Activated naive CD4-positive, alpha-beta T cell treated with Interleukin-2 at 50 U/mL for 16 hours (primary cell): ENCODE results near the gene XRRA1.
"Not testable (repeated sequence)": the region's sequence is repeated elsewhere in the genome, so short reads cannot be mapped to it uniquely, and the experiment has no call there.

Experiments
- DNase-seq: peaks from one replicate; pipeline ENCODE4 v3.0.0-alpha.2; 2020

Gene XRRA1

GRCh38 chr11:74893015-74893414 lies 55.9 kb downstream of the XRRA1 start:
- DNase-seq, result not testable (repeated sequence)

- DNase-seq, result no peak
Observed at GRCh38 chr11:74877132-74877531, 71.8 kb downstream of the XRRA1 start.

DNA sequence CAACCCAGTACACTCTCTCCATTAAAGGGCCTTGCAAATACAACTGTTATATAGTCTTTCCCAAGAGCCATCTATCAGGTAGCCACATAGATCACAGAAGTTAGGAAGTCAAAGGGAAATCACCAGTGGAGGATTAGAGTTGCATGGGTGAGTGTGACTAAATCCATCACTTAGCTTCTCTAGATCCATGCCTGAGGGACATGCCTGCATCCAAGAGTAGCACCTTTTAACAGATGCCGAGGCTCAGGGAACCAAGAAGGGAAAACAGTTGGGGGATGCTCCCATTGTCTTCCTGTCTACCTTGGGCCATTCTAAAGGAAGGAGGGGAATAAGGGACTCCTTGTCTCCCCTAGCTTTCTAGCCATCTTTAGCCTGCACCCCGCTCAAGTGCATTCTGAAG lies 77.9 kb downstream of the XRRA1 start:
- DNase-seq, result no peak

GRCh38 chr11:74870485-74870884 lies 78.4 kb downstream of the XRRA1 start:
- DNase-seq, result no peak

GRCh38 chr11:74866557-74866956 lies 82.3 kb downstream of the XRRA1 start:
- DNase-seq, result no peak

- no peak for DNase-seq
Observed at GRCh38 chr11:74863410-74863809, 85.5 kb downstream of the XRRA1 start.

DNA sequence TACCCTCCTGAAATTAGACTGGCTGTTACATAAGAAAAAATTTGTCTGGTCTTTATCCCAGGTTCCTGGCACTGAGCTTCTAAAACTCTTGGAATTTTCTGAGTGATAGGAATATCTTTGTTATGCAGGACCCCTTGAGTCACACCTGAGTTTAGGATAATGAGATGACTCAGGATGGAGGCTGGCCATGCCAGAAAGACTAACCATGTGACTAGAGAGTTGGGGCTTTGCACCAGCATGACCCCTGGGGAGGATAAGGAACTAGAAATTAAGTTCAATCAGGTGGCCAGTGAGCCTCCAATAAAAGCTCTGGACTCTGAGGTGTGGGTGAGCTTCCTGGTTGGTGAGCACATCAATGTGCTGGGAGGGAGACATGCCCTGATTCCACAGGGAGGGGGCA lies 88.1 kb downstream of the XRRA1 start:
- no peak for DNase-seq

- DNase-seq, result no peak
Observed at GRCh38 chr11:74853223-74853622, 95.7 kb downstream of the XRRA1 start.

- DNase-seq, result no peak
Observed at GRCh38 chr11:74849525-74850391, 99.1 kb downstream of the XRRA1 start.

DNA sequence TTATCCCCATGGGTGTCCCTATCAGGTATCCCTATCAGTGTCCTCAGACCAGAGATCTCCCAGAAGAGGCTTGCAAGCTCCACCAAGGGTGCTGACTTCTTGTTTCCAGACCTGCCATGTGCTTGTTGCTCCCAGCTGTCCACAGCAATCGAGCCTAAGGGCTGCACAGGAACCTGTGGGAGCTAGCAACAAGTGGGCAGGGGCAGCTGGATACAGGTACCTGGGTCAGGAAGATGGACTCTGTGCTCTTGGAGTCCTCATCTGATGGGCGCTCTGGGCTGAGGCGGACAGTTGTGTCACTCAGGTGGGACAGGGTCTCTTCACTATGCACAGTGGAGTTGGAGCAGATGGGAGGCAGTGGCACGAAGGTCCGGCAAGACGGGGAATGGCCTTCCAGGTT lies 101.0 kb downstream of the XRRA1 start:
- DNase-seq, result no peak

- DNase-seq, result no peak
Observed at GRCh38 chr11:74847395-74847794, 101.5 kb downstream of the XRRA1 start.

DNA sequence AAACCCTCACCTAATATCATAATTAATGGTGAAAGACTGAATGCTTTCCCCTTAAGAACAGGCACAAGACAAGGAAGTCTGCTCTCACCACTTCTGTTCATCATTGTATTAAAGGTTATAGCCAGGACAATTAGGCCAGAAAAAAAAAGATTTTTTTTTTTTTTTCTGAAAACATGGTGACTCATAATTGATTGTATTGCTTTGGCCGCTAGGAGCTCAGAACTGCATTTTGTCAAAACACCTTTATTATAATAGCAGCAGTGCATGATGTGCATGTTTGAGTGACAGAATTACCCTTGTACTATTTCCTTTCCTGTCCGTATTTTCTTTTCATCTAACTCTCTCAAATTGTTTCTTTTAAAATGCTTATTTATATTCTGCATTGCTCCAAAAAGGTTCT lies 102.1 kb downstream of the XRRA1 start:
- no peak for DNase-seq

DNA sequence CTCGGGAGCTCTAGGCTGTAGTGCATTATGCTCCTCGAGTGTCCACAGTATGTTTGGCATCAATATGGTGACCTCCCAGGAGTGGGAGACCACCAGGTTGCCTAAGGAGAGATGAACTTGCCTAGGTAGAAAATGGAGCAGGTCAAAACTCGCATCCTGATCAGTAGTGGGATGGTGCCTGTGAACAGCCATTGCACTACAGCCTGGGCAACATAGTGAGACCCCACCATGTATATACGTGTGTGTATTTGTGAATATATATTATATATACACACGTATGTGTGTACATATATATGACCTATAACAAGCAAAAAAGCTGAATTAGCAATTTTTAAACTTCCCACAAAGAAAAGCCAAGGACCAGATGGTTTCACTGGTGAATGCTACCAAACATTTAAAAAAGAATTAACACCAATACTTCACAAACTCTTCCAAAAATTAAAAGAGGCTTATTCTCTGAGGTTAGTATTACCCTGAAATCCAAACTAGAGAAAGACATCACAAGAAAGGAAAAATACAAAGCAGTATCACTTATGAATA lies 102.8 kb downstream of the XRRA1 start:
- DNase-seq, result no peak

DNA sequence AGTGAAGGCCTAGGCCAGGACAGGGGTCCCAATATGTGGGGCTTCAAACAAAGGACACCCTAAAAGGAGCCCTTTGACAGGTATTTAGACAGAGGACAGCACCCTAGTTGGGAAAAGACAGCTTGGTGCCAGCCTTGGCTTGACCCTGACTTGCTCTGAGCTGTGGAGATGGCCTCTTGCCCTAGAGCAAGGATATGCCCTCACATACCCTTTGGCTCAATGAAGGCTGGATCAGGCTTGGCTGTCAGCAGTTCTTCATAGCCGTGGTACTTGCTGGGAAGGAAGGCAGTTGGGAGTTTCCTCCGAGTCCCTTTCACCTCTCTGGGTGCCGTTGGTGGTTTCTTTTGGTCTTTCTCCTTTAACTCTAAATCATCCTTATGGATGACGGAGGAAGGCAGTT lies 104.0 kb downstream of the XRRA1 start:
- no peak for DNase-seq

DNA sequence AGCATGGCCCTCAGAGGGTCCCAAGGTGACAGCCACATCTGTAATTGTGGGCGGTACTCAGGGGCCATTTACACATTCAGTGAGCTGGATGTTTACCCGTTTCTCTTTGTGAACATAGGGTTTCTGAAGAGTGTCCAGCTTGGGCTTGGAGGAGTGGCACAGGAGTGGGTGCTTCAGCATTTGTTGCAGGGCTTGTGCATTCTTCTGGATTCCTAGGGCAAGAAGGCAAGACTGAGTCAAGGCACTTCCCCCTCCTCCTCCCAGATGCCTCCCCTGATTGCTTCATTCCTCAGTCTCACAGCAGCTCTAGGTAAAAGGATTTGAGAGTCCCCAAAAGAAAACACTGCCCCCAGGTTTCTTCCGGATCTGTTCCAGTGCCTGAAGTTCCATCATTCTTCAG lies 104.8 kb downstream of the XRRA1 start:
- DNase-seq, result no peak

DNA sequence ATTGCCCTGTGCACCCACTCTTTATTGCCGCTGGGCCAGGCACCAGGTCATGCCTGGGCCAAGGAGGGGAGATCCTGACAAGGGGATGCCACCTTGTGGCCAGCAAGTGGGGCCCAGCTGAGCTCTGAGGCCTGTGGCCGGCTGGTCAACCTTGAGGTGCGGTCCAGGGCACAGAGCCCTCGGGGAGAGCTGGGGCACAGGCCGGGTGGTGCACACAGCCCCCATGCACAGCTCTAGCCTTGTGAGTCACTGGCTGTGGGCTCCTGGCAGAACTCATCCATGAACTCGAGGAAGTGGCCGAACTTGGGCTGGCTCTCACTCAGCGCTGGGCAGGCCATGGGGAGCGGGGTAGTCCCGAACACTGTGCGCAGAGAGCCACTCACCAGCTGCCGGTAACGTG lies 105.9 kb downstream of the XRRA1 start:
- DNase-seq, result no peak

GRCh38 chr11:74840486-74840885 lies 108.4 kb downstream of the XRRA1 start:
- no peak for DNase-seq

- no peak for DNase-seq
Observed at GRCh38 chr11:74839971-74840370, 108.9 kb downstream of the XRRA1 start.

GRCh38 chr11:74839446-74839845 lies 109.4 kb downstream of the XRRA1 start:
- DNase-seq, result no peak

DNA sequence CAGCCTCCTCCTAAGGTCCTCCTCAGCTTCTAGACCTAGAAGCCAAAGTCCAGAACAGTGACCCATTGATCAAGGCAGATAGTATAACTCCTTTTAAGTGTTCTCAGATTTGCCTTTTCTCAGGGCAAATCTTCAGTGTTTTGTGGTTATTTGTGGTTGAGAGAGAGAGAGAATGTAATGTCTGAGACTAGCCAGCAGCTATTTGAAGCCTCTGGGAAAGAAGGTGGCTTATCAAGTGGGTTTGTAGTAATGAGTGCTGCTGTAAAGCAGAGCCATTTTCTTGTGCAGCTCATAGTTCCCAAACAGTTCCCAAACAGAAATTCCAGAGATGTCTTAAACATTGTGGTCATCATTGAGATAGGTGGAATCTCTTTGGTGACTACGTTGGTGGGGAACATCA lies 110.7 kb downstream of the XRRA1 start:
- no peak for DNase-seq

DNA sequence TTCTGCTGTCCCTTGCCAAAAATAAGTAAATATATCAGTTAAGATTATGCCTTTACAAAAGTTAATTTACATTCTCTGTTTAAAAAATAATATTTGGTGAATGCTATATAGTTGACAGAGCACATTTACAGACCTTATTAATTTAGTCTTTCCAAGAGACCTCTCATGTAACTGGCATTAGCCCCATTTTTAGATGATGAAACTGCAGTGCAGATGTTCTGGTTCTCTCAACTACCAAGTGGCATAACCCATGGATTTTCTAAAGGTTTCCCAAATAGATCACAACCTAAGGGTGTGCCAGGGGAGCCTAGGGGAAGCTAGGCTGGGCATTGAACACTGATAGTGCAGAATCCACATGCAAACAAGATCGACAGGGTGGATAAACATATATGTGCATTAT lies 111.7 kb downstream of the XRRA1 start:
- DNase-seq, result no peak

GRCh38 chr11:74826901-74827300 lies 122.0 kb downstream of the XRRA1 start:
- no peak for DNase-seq

DNA sequence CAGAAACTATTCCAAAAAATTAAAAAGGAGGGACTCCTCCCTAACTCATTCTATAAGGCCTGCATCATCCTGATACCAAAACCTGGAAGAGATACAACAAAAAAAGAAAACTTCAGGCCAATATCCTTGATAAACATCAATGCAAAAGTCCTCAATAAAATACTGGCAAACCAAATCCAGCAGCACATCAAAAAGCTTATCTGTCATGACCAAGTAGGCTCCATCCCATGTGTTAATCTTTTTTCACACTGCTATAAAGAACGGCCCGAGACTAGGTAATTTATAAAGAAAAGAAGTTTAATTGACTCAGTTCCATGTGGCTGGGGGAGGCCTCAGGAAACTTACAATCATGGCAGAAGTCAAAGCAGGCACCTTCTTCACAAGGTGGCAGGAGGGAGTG lies 123.3 kb downstream of the XRRA1 start:
- not testable (repeated sequence) for DNase-seq

DNA sequence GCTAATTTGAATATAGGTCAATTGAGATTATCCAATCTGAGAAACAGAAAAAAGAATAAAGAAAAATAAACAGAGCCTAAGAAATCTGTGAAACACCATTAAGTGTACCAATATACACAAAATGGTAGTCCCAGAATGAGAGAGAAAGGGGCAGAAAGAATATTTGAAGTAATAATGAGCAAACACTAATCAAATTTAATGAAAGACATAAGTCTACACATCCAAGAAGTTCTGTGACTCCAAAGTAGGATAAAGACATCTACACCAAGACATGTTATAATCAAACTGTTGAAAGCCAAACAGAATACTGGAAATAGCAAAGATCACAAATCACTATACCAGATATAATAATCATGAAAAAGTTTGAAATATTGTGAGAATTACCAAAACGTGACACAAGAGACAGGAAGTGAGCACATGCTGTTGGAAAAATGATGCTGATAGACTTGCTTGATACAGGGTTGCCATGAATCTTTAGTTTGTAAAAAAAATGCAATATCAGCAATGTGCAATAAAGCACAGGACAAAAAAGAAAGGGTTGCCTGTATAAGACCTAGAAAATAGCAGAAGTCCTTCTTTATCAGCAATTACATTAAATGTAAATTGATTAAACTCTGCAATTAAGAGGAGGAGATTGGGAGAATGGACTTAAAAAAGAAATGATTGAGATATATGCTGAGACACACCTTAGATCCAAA lies 124.5 kb downstream of the XRRA1 start:
- DNase-seq, result no peak
